ENCODE data around the gene HINFP.

- TF ChIP-seq CTCF (IDR thresholded peaks at IDR 0.05) (no peak), POLR2A (IDR thresholded peaks at IDR 0.05) (no peak)
Measured at GRCh38 chr11:119088406-119088805, 33.0 kb upstream of the HINFP start.
